Measurements from ENCODE around the gene NOD1.

DNA sequence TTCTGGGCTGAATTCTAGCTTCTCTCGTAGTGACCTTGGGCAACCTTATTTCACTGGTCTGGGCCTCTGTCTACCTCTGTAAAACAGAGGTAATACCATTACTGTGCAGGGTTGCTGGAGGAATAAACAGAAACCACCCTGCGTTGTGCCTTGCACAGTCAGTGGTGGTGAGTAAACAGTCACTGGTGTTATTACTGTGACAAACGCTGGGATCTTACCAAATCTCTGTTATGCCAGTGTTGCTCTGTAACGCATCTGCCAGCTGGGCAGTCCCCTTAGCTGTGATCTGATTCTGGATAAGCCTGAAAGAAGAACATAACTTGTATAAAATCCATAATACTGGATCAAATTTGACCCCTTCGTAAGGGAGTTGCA, 49.4 kb downstream of the NOD1 start:
- TF ChIP-seq, protein P1, sequence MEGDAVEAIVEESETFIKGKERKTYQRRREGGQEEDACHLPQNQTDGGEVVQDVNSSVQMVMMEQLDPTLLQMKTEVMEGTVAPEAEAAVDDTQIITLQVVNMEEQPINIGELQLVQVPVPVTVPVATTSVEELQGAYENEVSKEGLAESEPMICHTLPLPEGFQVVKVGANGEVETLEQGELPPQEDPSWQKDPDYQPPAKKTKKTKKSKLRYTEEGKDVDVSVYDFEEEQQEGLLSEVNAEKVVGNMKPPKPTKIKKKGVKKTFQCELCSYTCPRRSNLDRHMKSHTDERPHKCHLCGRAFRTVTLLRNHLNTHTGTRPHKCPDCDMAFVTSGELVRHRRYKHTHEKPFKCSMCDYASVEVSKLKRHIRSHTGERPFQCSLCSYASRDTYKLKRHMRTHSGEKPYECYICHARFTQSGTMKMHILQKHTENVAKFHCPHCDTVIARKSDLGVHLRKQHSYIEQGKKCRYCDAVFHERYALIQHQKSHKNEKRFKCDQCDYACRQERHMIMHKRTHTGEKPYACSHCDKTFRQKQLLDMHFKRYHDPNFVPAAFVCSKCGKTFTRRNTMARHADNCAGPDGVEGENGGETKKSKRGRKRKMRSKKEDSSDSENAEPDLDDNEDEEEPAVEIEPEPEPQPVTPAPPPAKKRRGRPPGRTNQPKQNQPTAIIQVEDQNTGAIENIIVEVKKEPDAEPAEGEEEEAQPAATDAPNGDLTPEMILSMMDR (IDR thresholded peaks at IDR 0.05; ENCODE audit: low read depth, low read length): no peak
- no peak for TF ChIP-seq EZH2phosphoT487 (IDR thresholded peaks at IDR 0.05; ENCODE audit: low read depth)
